OCI-LY7 (cell line): ENCODE measurements around the gene TMEM156. TPM values are rescaled to one million over a fixed set of nuclear protein-coding genes. Genes with fewer than 3 reads are reported as not detected.

Source experiments
- BruUV-seq: library from RNA; stranded (reverse); fragments of 400-500 nt; replicated peaks from 2 replicates; lab custom pipeline; 2021; lab: Mats Ljungman, UMichigan
- CTCF ChIA-PET: fragments of 300-600 bp; sonication (Branson Sonifier 250); formaldehyde crosslinking; loops from one replicate; lab custom pipeline; 2022; ENCODE audit warnings: antibody characterized with exemption; ENCODE audit not compliant: unreplicated experiment; lab: Charles Lee
- POLR2A ChIA-PET: fragments of 300-600 bp; sonication (Branson Sonifier 250); formaldehyde crosslinking; loops from one replicate; lab custom pipeline; 2022; ENCODE audit warnings: antibody characterized with exemption; lab: Charles Lee
- DNase-seq: peaks from one replicate; pipeline ENCODE4 v3.0.0-alpha.2; 2015; ENCODE audit warnings: low spot score
- H2AFZ ChIP-seq: fragments of 200-600 bp; sonication (generic), shearing (Covaris generic); 2 replicates; pipeline ENCODE4 v1.6.1; 2014; ENCODE audit warnings: mild to moderate bottlenecking, antibody characterized with exemption, low read length, moderate library complexity
- H3K27ac ChIP-seq: fragments of 200-600 bp; sonication (generic); 2 replicates; pipeline ENCODE4 v1.5.1; 2014; ENCODE audit warnings: mixed run types, low read depth, mild to moderate bottlenecking, moderate library complexity, low read length, inconsistent platforms; ENCODE audit not compliant: poor library complexity, severe bottlenecking
- H3K36me3 ChIP-seq: fragments of 200-600 bp; sonication (generic); 2 replicates; pipeline ENCODE4 v1.6.1; 2014; ENCODE audit warnings: mild to moderate bottlenecking, antibody characterized with exemption, low read length, moderate library complexity, mixed read lengths; ENCODE audit not compliant: insufficient read depth
- H3K4me1 ChIP-seq: fragments of 200-600 bp; sonication (generic); 2 replicates; pipeline ENCODE4 v1.5.1; 2014; ENCODE audit warnings: mild to moderate bottlenecking, low read length; ENCODE audit not compliant: insufficient read depth, poor library complexity, severe bottlenecking
- H3K4me2 ChIP-seq: fragments of 200-600 bp; sonication (generic); 2 replicates; pipeline ENCODE4 v1.6.1; 2014; ENCODE audit warnings: mild to moderate bottlenecking, low read length
- H3K4me3 ChIP-seq: fragments of 200-600 bp; sonication (generic); 2 replicates; pipeline ENCODE4 v1.5.1; 2014; ENCODE audit warnings: mild to moderate bottlenecking, low read depth, low read length; ENCODE audit not compliant: poor library complexity, severe bottlenecking
- H3K79me2 ChIP-seq: fragments of 200-600 bp; sonication (generic); 2 replicates; pipeline ENCODE4 v1.6.1; 2016; ENCODE audit warnings: low read depth, mild to moderate bottlenecking, low read length, moderate library complexity, mixed read lengths; ENCODE audit not compliant: insufficient read depth
- H3K9me2 ChIP-seq: fragments of 200-600 bp; sonication (generic); 2 replicates; pipeline ENCODE4 v1.6.1; 2016; ENCODE audit warnings: mild to moderate bottlenecking, low read length, mixed read lengths; ENCODE audit not compliant: insufficient read depth
- H3K9me3 ChIP-seq: fragments of 200-600 bp; sonication (generic); 2 replicates; pipeline ENCODE4 v1.6.1; 2014; ENCODE audit warnings: mild to moderate bottlenecking, mixed run types, low read length, mixed read lengths
- H4K20me1 ChIP-seq: fragments of 200-600 bp; sonication (generic); 2 replicates; pipeline ENCODE4 v1.6.1; 2014; ENCODE audit warnings: mild to moderate bottlenecking, antibody characterized with exemption, low read length, moderate library complexity, mixed read lengths; ENCODE audit not compliant: insufficient read depth
- EZH2phosphoT487 ChIP-seq: fragments of 200-600 bp; sonication (generic); IDR thresholded peaks from 2 replicates; pipeline ENCODE4 v1.6.1; 2018; ENCODE audit warnings: low read depth, borderline replicate concordance, mild to moderate bottlenecking, mixed run types, antibody characterized with exemption, low read length, moderate library complexity, mixed read lengths
- intact Hi-C: fragments of 100-400 bp; cut with micrococcal nuclease; formaldehyde crosslinking; loops from one replicate; pipeline ENCODE4 v1.10.0; 2022; ENCODE audit not compliant: unreplicated experiment
- total RNA-seq, 2 experiments: library from RNA; depleted of rRNA in 1 of 2; stranded (reverse); fragments of >200 nt in 1 of 2; shearing (Covaris generic) in 1 of 2; gene quantifications; 2 replicates each; pipeline ENCODE4 v1.2.3, GENCODE V29; 2014 to 2022
- TF ChIP-seq, protein P1 (sequence below): fragments of 200-600 bp; sonication (generic); conservative IDR thresholded peaks from 2 replicates; pipeline ENCODE4 v1.5.1; 2014; ENCODE audit warnings: mild to moderate bottlenecking, antibody characterized with exemption, low read length, moderate library complexity, mixed read lengths

The TMEM156 gene
- total RNA-seq, 2 experiments from 2014 or later: 29.0 to 29.4 TPM

DNA sequence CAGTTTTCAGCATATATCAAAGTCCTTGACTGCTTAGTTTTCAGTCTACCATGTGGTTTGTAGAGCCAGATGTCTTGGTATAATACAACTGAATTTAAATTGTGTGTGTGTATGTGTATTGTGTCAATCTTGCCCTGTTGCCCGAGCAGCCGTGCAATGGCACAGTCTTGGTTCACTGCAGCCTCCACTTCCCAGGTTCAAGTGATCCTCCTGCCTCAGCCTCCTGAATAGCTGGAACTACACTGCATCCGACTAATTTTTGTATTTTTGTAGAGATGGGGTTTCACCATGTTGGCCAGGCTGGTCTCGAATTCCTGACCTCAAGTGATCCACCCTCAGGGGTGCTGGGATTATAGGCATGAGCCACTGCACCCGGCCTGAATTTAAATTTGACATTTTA, 23.8 kb upstream of the TMEM156 start:
- Histone ChIP-seq H3K79me2 (peaks cover 57% of the 10 kb centered on the region; the same call in 1 of the 2 replicates), H3K27ac (no peak overlapping the region), H3K4me2 (no peak overlapping the region), H3K4me1 (peaks cover 5% of the 10 kb centered on the region), H3K9me2 (no peaks in the 10 kb centered on the region), H2AFZ (no peak overlapping the region), H3K9me3 (no peaks in the 10 kb centered on the region), H3K4me3 (no peak overlapping the region), H4K20me1 (no peaks in the 10 kb centered on the region; the same call in 1 of the 2 replicates), H3K36me3 (no peaks in the 10 kb centered on the region)
- CTCF ChIA-PET: no interaction called here
- BruUV-seq: no TSS peak
- intact Hi-C loops: no loop called here
- TF ChIP-seq EZH2phosphoT487: no peak
- TF ChIP-seq, protein P1, sequence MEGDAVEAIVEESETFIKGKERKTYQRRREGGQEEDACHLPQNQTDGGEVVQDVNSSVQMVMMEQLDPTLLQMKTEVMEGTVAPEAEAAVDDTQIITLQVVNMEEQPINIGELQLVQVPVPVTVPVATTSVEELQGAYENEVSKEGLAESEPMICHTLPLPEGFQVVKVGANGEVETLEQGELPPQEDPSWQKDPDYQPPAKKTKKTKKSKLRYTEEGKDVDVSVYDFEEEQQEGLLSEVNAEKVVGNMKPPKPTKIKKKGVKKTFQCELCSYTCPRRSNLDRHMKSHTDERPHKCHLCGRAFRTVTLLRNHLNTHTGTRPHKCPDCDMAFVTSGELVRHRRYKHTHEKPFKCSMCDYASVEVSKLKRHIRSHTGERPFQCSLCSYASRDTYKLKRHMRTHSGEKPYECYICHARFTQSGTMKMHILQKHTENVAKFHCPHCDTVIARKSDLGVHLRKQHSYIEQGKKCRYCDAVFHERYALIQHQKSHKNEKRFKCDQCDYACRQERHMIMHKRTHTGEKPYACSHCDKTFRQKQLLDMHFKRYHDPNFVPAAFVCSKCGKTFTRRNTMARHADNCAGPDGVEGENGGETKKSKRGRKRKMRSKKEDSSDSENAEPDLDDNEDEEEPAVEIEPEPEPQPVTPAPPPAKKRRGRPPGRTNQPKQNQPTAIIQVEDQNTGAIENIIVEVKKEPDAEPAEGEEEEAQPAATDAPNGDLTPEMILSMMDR: no peak
- POLR2A ChIA-PET: no interaction called here
- no peak for DNase-seq

- DNase-seq: no peak
- ChIA-PET POLR2A (interaction anchor here (1.2 kb wide), 1 partner anchor 24 kb away, joined by 4 read pairs; no protein-coding TSS in a partner anchor), CTCF (no interaction called here)
- Histone ChIP-seq H3K27ac (no peak overlapping the region), H2AFZ (no peak overlapping the region), H3K9me2 (no peaks in the 10 kb centered on the region), H3K4me1 (peaks cover 9% of the 10 kb centered on the region), H3K9me3 (no peaks in the 10 kb centered on the region), H3K4me2 (no peak overlapping the region), H4K20me1 (no peaks in the 10 kb centered on the region; the same call in 1 of the 2 replicates), H3K79me2 (peaks cover 65% of the 10 kb centered on the region; the same call in 1 of the 2 replicates), H3K36me3 (no peaks in the 10 kb centered on the region), H3K4me3 (no peak overlapping the region)
- intact Hi-C loops: no loop called here
- no TSS peak for BruUV-seq
- TF ChIP-seq, protein P1: no peak
- TF ChIP-seq EZH2phosphoT487: no peak
These were observed 22.3 kb upstream of the TMEM156 start for GRCh38 chr4:39054497-39054896.

GRCh38 chr4:39053983-39054382, 21.8 kb upstream of the TMEM156 start:
- DNase-seq: no peak
- no peak overlapping the region for H3K4me3 ChIP-seq
- TF ChIP-seq EZH2phosphoT487: no peak
- TF ChIP-seq, protein P1: no peak
- peak overlapping the region; percentile 3; the same call in 1 of the 2 replicates for H3K4me2 ChIP-seq
- H3K9me2 ChIP-seq: no peaks in the 10 kb centered on the region
- CTCF ChIA-PET: no interaction called here
- H3K4me1 ChIP-seq: peaks cover 9% of the 10 kb centered on the region
- POLR2A ChIA-PET: interaction anchor here (0.8 to 1.2 kb wide), 5 partner anchors 21 to 177 kb away, joined by 3 to 4 read pairs (median 3); partner anchors contain the start of gene TMEM156
- peaks cover 68% of the 10 kb centered on the region; the same call in 1 of the 2 replicates for H3K79me2 ChIP-seq
- H3K36me3 ChIP-seq: no peaks in the 10 kb centered on the region
- H2AFZ ChIP-seq: no peak overlapping the region
- no peaks in the 10 kb centered on the region; the same call in 1 of the 2 replicates for H4K20me1 ChIP-seq
- H3K9me3 ChIP-seq: no peaks in the 10 kb centered on the region
- intact Hi-C loops: no loop called here
- BruUV-seq: no TSS peak
- no peak overlapping the region for H3K27ac ChIP-seq
